H9 (cell line): ENCODE data around the gene PDE7B. TPM values are rescaled to one million over a fixed set of nuclear protein-coding genes. Genes with fewer than 3 reads are reported as not detected.

Experiments used
- DNase-seq: peaks from one replicate; pipeline ENCODE4 v3.0.0-alpha.2; 2017
- H2AFZ ChIP-seq: one replicate; pipeline ENCODE4 v1.6.1; 2013; ENCODE audit warnings: mild to moderate bottlenecking, low read length, control low read depth, moderate library complexity
- H2AK5ac ChIP-seq: 2 replicates; pipeline ENCODE4 v1.6.1; 2013; ENCODE audit warnings: low read length, control low read depth, mixed read lengths; ENCODE audit not compliant: insufficient read length
- H2BK120ac ChIP-seq: one replicate; pipeline ENCODE4 v1.6.1; 2013; ENCODE audit warnings: low read depth, mild to moderate bottlenecking, low read length, control low read depth, inconsistent platforms; ENCODE audit not compliant: poor library complexity, severe bottlenecking
- H2BK12ac ChIP-seq: 2 replicates; pipeline ENCODE4 v1.6.1; 2013; ENCODE audit warnings: low read length, control low read depth, mixed read lengths, low read depth; ENCODE audit not compliant: insufficient read length
- H2BK15ac ChIP-seq: 2 replicates; pipeline ENCODE4 v1.6.1; 2013; ENCODE audit warnings: low read depth, low read length, control low read depth
- H2BK20ac ChIP-seq: one replicate; pipeline ENCODE4 v1.6.1; 2013; ENCODE audit warnings: low read depth, mild to moderate bottlenecking, low read length, control low read depth, inconsistent platforms; ENCODE audit not compliant: poor library complexity, severe bottlenecking
- H2BK5ac ChIP-seq: 2 replicates; pipeline ENCODE4 v1.6.1; 2013; ENCODE audit warnings: low read length, control low read depth, mixed read lengths; ENCODE audit not compliant: insufficient read length
- H3K14ac ChIP-seq: 2 replicates; pipeline ENCODE4 v1.6.1; 2013; ENCODE audit warnings: low read length, control low read depth; ENCODE audit not compliant: insufficient read depth
- H3K18ac ChIP-seq: 2 replicates; pipeline ENCODE4 v1.6.1; 2013; ENCODE audit warnings: low read depth, mild to moderate bottlenecking, mixed read lengths, low read length, control low read depth; ENCODE audit not compliant: insufficient read length
- H3K23ac ChIP-seq: 2 replicates; pipeline ENCODE4 v1.6.1; 2013; ENCODE audit warnings: low read length, control low read depth, mixed read lengths, low read depth; ENCODE audit not compliant: insufficient read length
- H3K23me2 ChIP-seq: 2 replicates; pipeline ENCODE4 v1.6.1; 2013; ENCODE audit warnings: low read depth, mild to moderate bottlenecking, mixed read lengths, low read length, control low read depth; ENCODE audit not compliant: insufficient read length, poor library complexity, severe bottlenecking
- H3K27ac ChIP-seq: 2 replicates; pipeline ENCODE4 v1.5.1; 2013; ENCODE audit warnings: low read length, control low read depth, mixed read lengths, low read depth; ENCODE audit not compliant: insufficient read length
- H3K27me3 ChIP-seq: 2 replicates; pipeline ENCODE4 v1.6.1; 2013; ENCODE audit warnings: low read length, control low read depth, inconsistent platforms; ENCODE audit not compliant: insufficient read depth
- H3K4ac ChIP-seq: 2 replicates; pipeline ENCODE4 v1.6.1; 2013; ENCODE audit warnings: low read depth, mild to moderate bottlenecking, control low read depth, inconsistent platforms, low read length, moderate library complexity
- H3K4me1 ChIP-seq: 2 replicates; pipeline ENCODE4 v1.6.1; 2013; ENCODE audit warnings: low read length, control low read depth, inconsistent platforms; ENCODE audit not compliant: insufficient read depth
- H3K4me2 ChIP-seq: 2 replicates; pipeline ENCODE4 v1.6.1; 2013; ENCODE audit warnings: low read length, control low read depth, mixed read lengths; ENCODE audit not compliant: insufficient read length, insufficient read depth
- H3K56ac ChIP-seq: 2 replicates; pipeline ENCODE4 v1.6.1; 2013; ENCODE audit warnings: low read depth, mild to moderate bottlenecking, mixed read lengths, low read length, control low read depth; ENCODE audit not compliant: insufficient read length
- H3K79me1 ChIP-seq: 2 replicates; pipeline ENCODE4 v1.6.1; 2013; ENCODE audit warnings: low read depth, mild to moderate bottlenecking, moderate library complexity, low read length, control low read depth, inconsistent platforms; ENCODE audit not compliant: insufficient read depth, poor library complexity, severe bottlenecking
- H3K79me2 ChIP-seq: 2 replicates; pipeline ENCODE4 v1.6.1; 2013; ENCODE audit warnings: low read length, control low read depth, inconsistent platforms; ENCODE audit not compliant: insufficient read depth
- H3K9ac ChIP-seq: 2 replicates; pipeline ENCODE4 v1.6.1; 2013; ENCODE audit warnings: low read length, control low read depth, mixed read lengths; ENCODE audit not compliant: insufficient read length; ENCODE audit errors: extremely low read depth
- H3K9me3 ChIP-seq: one replicate; pipeline ENCODE4 v1.6.1; 2013; ENCODE audit warnings: low read depth, low read length, inconsistent platforms; ENCODE audit not compliant: control insufficient read depth
- H3T11ph ChIP-seq: one replicate; pipeline ENCODE4 v1.6.1; 2013; ENCODE audit warnings: mild to moderate bottlenecking, low read length, control low read depth, inconsistent platforms
- H4K20me1 ChIP-seq: one replicate; pipeline ENCODE4 v1.6.1; 2013; ENCODE audit not compliant: control insufficient read depth, insufficient read length, insufficient read depth
- H4K5ac ChIP-seq: 2 replicates; pipeline ENCODE4 v1.6.1; 2013; ENCODE audit warnings: low read depth, mild to moderate bottlenecking, mixed read lengths, low read length, control low read depth; ENCODE audit not compliant: insufficient read length
- H4K8ac ChIP-seq: replicated peaks from 2 replicates; pipeline ENCODE4 v1.6.1; 2013; ENCODE audit warnings: low read length, control low read depth, mixed read lengths, low read depth; ENCODE audit not compliant: insufficient read length
- H4K91ac ChIP-seq: 2 replicates; pipeline ENCODE4 v1.6.1; 2013; ENCODE audit warnings: low read depth, mild to moderate bottlenecking, moderate library complexity, mixed read lengths, low read length, control low read depth; ENCODE audit not compliant: insufficient read length
- H3K27ac Mint-ChIP-seq, 3 experiments: 2 replicates in 2 of 3; 3 replicates in 1 of 3; pipeline ENCODE4 v1.8.0; 2020 to 2021; ENCODE audit warnings: mixed read lengths in 3 of 3, mild to moderate bottlenecking in 1 of 3, moderate library complexity in 1 of 3
- H3K27me3 Mint-ChIP-seq: 2 replicates; pipeline ENCODE4 v1.8.0; 2021; ENCODE audit warnings: low read depth, mild to moderate bottlenecking, moderate library complexity, mixed read lengths
- H3K36me3 Mint-ChIP-seq, 3 experiments: 2 replicates in 2 of 3; 3 replicates in 1 of 3; pipeline ENCODE4 v1.8.0; 2020 to 2021; ENCODE audit warnings: low read depth in 3 of 3, mixed read lengths in 3 of 3; ENCODE audit not compliant: insufficient read depth in 1 of 3
- H3K4me1 Mint-ChIP-seq, 2 experiments: 2 replicates each; pipeline ENCODE4 v1.8.0; 2020; ENCODE audit warnings: mixed read lengths in 2 of 2
- H3K4me3 Mint-ChIP-seq, 2 experiments: 2 replicates in 1 of 2; 3 replicates in 1 of 2; pipeline ENCODE4 v1.8.0; 2020 to 2021; ENCODE audit warnings: mild to moderate bottlenecking in 2 of 2, mixed read lengths in 2 of 2, moderate library complexity in 1 of 2
- H3K9me3 Mint-ChIP-seq, 2 experiments: 2 replicates in 1 of 2; 3 replicates in 1 of 2; pipeline ENCODE4 v1.8.0; 2020; ENCODE audit warnings: mild to moderate bottlenecking in 2 of 2, mixed read lengths in 2 of 2, moderate library complexity in 1 of 2
- total RNA-seq: library from RNA; stranded (reverse); gene quantifications from 2 replicates; pipeline ENCODE4 v1.2.1, GENCODE V29; 2021
- TF ChIP-seq, protein P1 (sequence below): fragments of 200-600 bp; sonication (generic); conservative IDR thresholded peaks from 3 replicates; pipeline ENCODE4 v1.8.0; 2021; ENCODE audit warnings: antibody characterized with exemption, mild to moderate bottlenecking

Gene PDE7B
- total RNA-seq, 1 experiment from 2014 or later, result not detected

- no peak overlapping the region for H2BK12ac ChIP-seq
- H2AK5ac ChIP-seq, result no peak overlapping the region
- Mint-ChIP-seq H3K4me1 (no peaks in the 10 kb centered on the region), H3K27ac (no peak overlapping the region), H3K27me3 (no peaks in the 10 kb centered on the region), H3K4me3 (no peak overlapping the region), H3K9me3 (peaks cover 0 to 1% of the 10 kb centered on the region in 2 experiments; a peak in 1 of 5 replicates), H3K36me3 (no peaks in the 10 kb centered on the region)
- H3K27ac ChIP-seq, result no peak overlapping the region
- H3K23me2 ChIP-seq, result no peaks in the 10 kb centered on the region
- no peaks in the 10 kb centered on the region for H3K27me3 ChIP-seq
- H2BK15ac ChIP-seq, result no peak overlapping the region
- no peak overlapping the region for H2AFZ ChIP-seq
- H3K56ac ChIP-seq, result no peak overlapping the region
- no peak overlapping the region for H3K9ac ChIP-seq
- no peak overlapping the region for H3K4ac ChIP-seq
- H4K5ac ChIP-seq, result no peak overlapping the region
- no peaks in the 10 kb centered on the region for H3K79me1 ChIP-seq
- no peak for DNase-seq
- H4K20me1 ChIP-seq, result no peaks in the 10 kb centered on the region
- H3K9me3 ChIP-seq, result no peaks in the 10 kb centered on the region
- H4K8ac ChIP-seq, result no peak overlapping the region
- H3K23ac ChIP-seq, result no peak overlapping the region
- H2BK5ac ChIP-seq, result no peak overlapping the region
- no peaks in the 10 kb centered on the region for H3K79me2 ChIP-seq
- H2BK120ac ChIP-seq, result no peak overlapping the region
- H3T11ph ChIP-seq, result no peak overlapping the region
- TF ChIP-seq, protein P1, sequence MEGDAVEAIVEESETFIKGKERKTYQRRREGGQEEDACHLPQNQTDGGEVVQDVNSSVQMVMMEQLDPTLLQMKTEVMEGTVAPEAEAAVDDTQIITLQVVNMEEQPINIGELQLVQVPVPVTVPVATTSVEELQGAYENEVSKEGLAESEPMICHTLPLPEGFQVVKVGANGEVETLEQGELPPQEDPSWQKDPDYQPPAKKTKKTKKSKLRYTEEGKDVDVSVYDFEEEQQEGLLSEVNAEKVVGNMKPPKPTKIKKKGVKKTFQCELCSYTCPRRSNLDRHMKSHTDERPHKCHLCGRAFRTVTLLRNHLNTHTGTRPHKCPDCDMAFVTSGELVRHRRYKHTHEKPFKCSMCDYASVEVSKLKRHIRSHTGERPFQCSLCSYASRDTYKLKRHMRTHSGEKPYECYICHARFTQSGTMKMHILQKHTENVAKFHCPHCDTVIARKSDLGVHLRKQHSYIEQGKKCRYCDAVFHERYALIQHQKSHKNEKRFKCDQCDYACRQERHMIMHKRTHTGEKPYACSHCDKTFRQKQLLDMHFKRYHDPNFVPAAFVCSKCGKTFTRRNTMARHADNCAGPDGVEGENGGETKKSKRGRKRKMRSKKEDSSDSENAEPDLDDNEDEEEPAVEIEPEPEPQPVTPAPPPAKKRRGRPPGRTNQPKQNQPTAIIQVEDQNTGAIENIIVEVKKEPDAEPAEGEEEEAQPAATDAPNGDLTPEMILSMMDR, result no peak
- no peak overlapping the region for H2BK20ac ChIP-seq
- H3K14ac ChIP-seq, result no peak overlapping the region
- H3K18ac ChIP-seq, result no peak overlapping the region
- no peaks in the 10 kb centered on the region for H3K4me1 ChIP-seq
- H4K91ac ChIP-seq, result no peak overlapping the region
- H3K4me2 ChIP-seq, result no peak overlapping the region
Measured at GRCh38 chr6:135976585-135976984, 125.1 kb downstream of the PDE7B start.
